HCT116 (cell line): Measurements from ENCODE around the gene TTC33. TPM values are rescaled to one million over a fixed set of nuclear protein-coding genes. Genes with fewer than 3 reads are reported as not detected.

Experiments
- ATAC-seq: fragments of 200-7000 bp; cut with Tn5 transposase; 2 replicates; pipeline ENCODE4 v1.9.1; 2020; ENCODE audit warnings: mild to moderate bottlenecking, moderate library complexity
- BruUV-seq: library from RNA; stranded (reverse); fragments of 400-500 nt; replicated peaks from 2 replicates; lab custom pipeline; 2021; lab: Mats Ljungman, UMichigan
- CTCF ChIA-PET: fragments of 300-600 bp; sonication (Branson Sonifier 250); formaldehyde crosslinking; loops from one replicate; lab custom pipeline; 2021; ENCODE audit warnings: antibody characterized with exemption; lab: Charles Lee
- POLR2A ChIA-PET: fragments of 300-600, 350-600 bp; sonication (Branson Sonifier 250); formaldehyde crosslinking; loops from one replicate; lab custom pipeline; 2021; ENCODE audit warnings: antibody characterized with exemption; lab: Charles Lee
- RAD21 ChIA-PET, 2 experiments: fragments of 300-600 bp; sonication (Branson Sonifier 250); formaldehyde crosslinking; loops; one replicate each; lab custom pipeline; 2023; ENCODE audit warnings: low total read pairs in 2 of 2; ENCODE audit not compliant: uncharacterized antibody in 2 of 2, unreplicated experiment in 2 of 2, low non-redundant PET in 1 of 2; lab: Charles Lee
- DNase-seq: peaks from one replicate; pipeline ENCODE4 v3.0.0-alpha.2; 2010; ENCODE audit warnings: low read depth, low spot score
- H2AFZ ChIP-seq: fragments of 200-600 bp; shearing (Covaris generic), sonication (generic); 2 replicates; pipeline ENCODE4 v1.6.1; 2017; ENCODE audit warnings: low read depth, mixed run types, mixed read lengths, antibody characterized with exemption, low read length; ENCODE audit not compliant: poor library complexity, severe bottlenecking
- H3K27ac ChIP-seq: 2 replicates; pipeline ENCODE4 v1.5.1; 2012; ENCODE audit warnings: low read depth, low read length
- H3K27me3 ChIP-seq: fragments of 200-600 bp; sonication (generic); 2 replicates; pipeline ENCODE4 v1.6.1; 2016; ENCODE audit warnings: mixed run types, low read length, mixed read lengths; ENCODE audit not compliant: insufficient read depth
- H3K36me3 ChIP-seq, 2 experiments: fragments of 200-500 bp in 1 of 2; fragments of 200-600 bp in 1 of 2; sonication (Bioruptor generic) in 1 of 2; sonication (generic) in 1 of 2; 2 replicates each; pipeline versions ENCODE4 v1.5.1 to v1.6.1; 2014 to 2016; ENCODE audit warnings: low read length in 2 of 2, inconsistent platforms in 1 of 2, mixed read lengths in 1 of 2, mixed run types in 1 of 2; ENCODE audit not compliant: insufficient read depth in 2 of 2, control insufficient read depth in 1 of 2
- H3K4me1 ChIP-seq, 2 experiments: fragments of 200-600 bp in 1 of 2; sonication (generic) in 1 of 2; 2 replicates each; pipeline versions ENCODE4 v1.5.1 to v1.6.1; 2012 to 2017; ENCODE audit warnings: low read length in 2 of 2, inconsistent platforms in 1 of 2, mild to moderate bottlenecking in 1 of 2, mixed read lengths in 1 of 2, mixed run types in 1 of 2, moderate library complexity in 1 of 2; ENCODE audit not compliant: insufficient read depth in 2 of 2, control insufficient read depth in 1 of 2
- H3K4me2 ChIP-seq: fragments of 200-600 bp; sonication (generic); 2 replicates; pipeline ENCODE4 v1.6.1; 2017; ENCODE audit warnings: mixed run types, low read length, mixed read lengths
- H3K4me3 ChIP-seq, 2 experiments: fragments of 200-600 bp in 1 of 2; sonication (generic) in 1 of 2; replicated peaks in 1 of 2; 2 replicates each; pipeline ENCODE4 v1.5.1; 2011 to 2016; ENCODE audit warnings: low read length in 2 of 2, control low read depth in 1 of 2, low read depth in 1 of 2, mild to moderate bottlenecking in 1 of 2, mixed read lengths in 1 of 2, mixed run types in 1 of 2
- H3K79me2 ChIP-seq: fragments of 200-600 bp; sonication (generic); 2 replicates; pipeline ENCODE4 v1.6.1; 2017; ENCODE audit warnings: mild to moderate bottlenecking, mixed run types, low read length, moderate library complexity, mixed read lengths; ENCODE audit not compliant: insufficient read depth
- H3K9ac ChIP-seq: fragments of 200-600 bp; sonication (generic); 2 replicates; pipeline ENCODE4 v1.6.1; 2016; ENCODE audit warnings: low read length, mixed read lengths
- H3K9me2 ChIP-seq: fragments of 200-600 bp; sonication (generic), shearing (Covaris generic); 2 replicates; pipeline ENCODE4 v1.6.1; 2017; ENCODE audit warnings: mixed run types, mild to moderate bottlenecking, moderate library complexity; ENCODE audit not compliant: insufficient read depth
- H3K9me3 ChIP-seq, 2 experiments: fragments of 200-500 bp in 1 of 2; fragments of 200-600 bp in 1 of 2; sonication (Bioruptor generic) in 1 of 2; sonication (generic) in 1 of 2; 2 replicates each; pipeline ENCODE4 v1.6.1; 2014 to 2017; ENCODE audit warnings: low read length in 2 of 2, mixed read lengths in 2 of 2, inconsistent platforms in 1 of 2, low read depth in 1 of 2, mild to moderate bottlenecking in 1 of 2, mixed run types in 1 of 2, moderate library complexity in 1 of 2; ENCODE audit not compliant: control insufficient read depth in 1 of 2, insufficient read depth in 1 of 2
- H4K20me1 ChIP-seq: fragments of 200-600 bp; sonication (generic), shearing (Covaris generic); 2 replicates; pipeline ENCODE4 v1.6.1; 2017; ENCODE audit warnings: mixed run types, mild to moderate bottlenecking, moderate library complexity; ENCODE audit not compliant: insufficient read depth
- CBX3 ChIP-seq: IDR thresholded peaks from 2 replicates; pipeline ENCODE4 v1.6.1; 2012; ENCODE audit warnings: low read depth
- CEBPB ChIP-seq: IDR thresholded peaks from 2 replicates; pipeline ENCODE4 v1.6.1; 2012; ENCODE audit warnings: low read depth
- CTCF ChIP-seq, 3 experiments: fragments of 200-600 bp in 1 of 3; sonication (generic) in 1 of 3; IDR thresholded peaks in 2 of 3; conservative IDR thresholded peaks in 1 of 3; 2 replicates each; pipeline ENCODE4 v1.5.1; 2012 to 2017; ENCODE audit warnings: low read depth in 2 of 3, low read length in 2 of 3, antibody characterized with exemption in 1 of 3, borderline replicate concordance in 1 of 3, control low read depth in 1 of 3, mild to moderate bottlenecking in 1 of 3, mixed read lengths in 1 of 3, mixed run types in 1 of 3, moderate library complexity in 1 of 3; ENCODE audit not compliant: insufficient read depth in 1 of 3
- EZH2phosphoT487 ChIP-seq: fragments of 200-600 bp; IDR thresholded peaks from 2 replicates; pipeline ENCODE4 v1.6.1; 2018; ENCODE audit warnings: antibody characterized with exemption, borderline replicate concordance
- JUND ChIP-seq: IDR thresholded peaks from 2 replicates; pipeline ENCODE4 v1.6.1; 2012
- POLR2AphosphoS5 ChIP-seq: IDR thresholded peaks from 2 replicates; pipeline ENCODE4 v1.6.1; 2011; ENCODE audit warnings: mild to moderate bottlenecking, low read depth, low read length, moderate library complexity
- RAD21 ChIP-seq: IDR thresholded peaks from 2 replicates; pipeline ENCODE4 v1.6.1; 2012; ENCODE audit warnings: low read depth, mild to moderate bottlenecking
- SRF ChIP-seq: IDR thresholded peaks from 2 replicates; pipeline ENCODE4 v1.6.1; 2012; ENCODE audit warnings: low read depth
- TCF7L2 ChIP-seq: IDR thresholded peaks from 2 replicates; pipeline ENCODE4 v1.7.0; 2011; ENCODE audit warnings: borderline replicate concordance, inconsistent platforms; ENCODE audit not compliant: insufficient read depth, insufficient read length; ENCODE audit errors: extremely low read depth
- YY1 ChIP-seq: IDR thresholded peaks from 2 replicates; pipeline ENCODE4 v1.6.1; 2011; ENCODE audit warnings: low read length, low read depth, moderate library complexity, mild to moderate bottlenecking; ENCODE audit not compliant: insufficient replicate concordance; ENCODE audit errors: extremely low read depth
- intact Hi-C: fragments of 100-400 bp; cut with micrococcal nuclease; formaldehyde crosslinking; loops from 2 replicates; pipeline ENCODE4 v1.10.0; 2022
- total RNA-seq: library from RNA; stranded (reverse); gene quantifications from one replicate; pipeline ENCODE4 v1.2.1, GENCODE V29; 2021; ENCODE audit not compliant: unreplicated experiment
- TF ChIP-seq, protein P1 (sequence below): IDR thresholded peaks from 2 replicates; pipeline ENCODE4 v1.6.1; 2011; ENCODE audit warnings: mild to moderate bottlenecking, low read length, moderate library complexity; ENCODE audit not compliant: insufficient replicate concordance; ENCODE audit errors: extremely low read depth
- TF ChIP-seq, protein P2 (sequence below): IDR thresholded peaks from 2 replicates; pipeline ENCODE4 v1.6.1; 2012
- TF ChIP-seq, protein P3 (sequence below): IDR thresholded peaks from 2 replicates; pipeline ENCODE4 v1.6.1; 2012

Gene TTC33
- total RNA-seq, 1 experiment from 2014 or later: 14.5 TPM

- no peak overlapping the region for H3K4me2 ChIP-seq
- H3K4me1 ChIP-seq: peaks cover 3 to 12% of the 10 kb centered on the region in 2 experiments; a peak in 2 of 4 replicates
- no TSS peak for BruUV-seq
- H3K9ac ChIP-seq: no peak overlapping the region
- no peaks in the 10 kb centered on the region for H3K36me3 ChIP-seq
- H3K27me3 ChIP-seq: no peaks in the 10 kb centered on the region
- TF ChIP-seq, protein P1, sequence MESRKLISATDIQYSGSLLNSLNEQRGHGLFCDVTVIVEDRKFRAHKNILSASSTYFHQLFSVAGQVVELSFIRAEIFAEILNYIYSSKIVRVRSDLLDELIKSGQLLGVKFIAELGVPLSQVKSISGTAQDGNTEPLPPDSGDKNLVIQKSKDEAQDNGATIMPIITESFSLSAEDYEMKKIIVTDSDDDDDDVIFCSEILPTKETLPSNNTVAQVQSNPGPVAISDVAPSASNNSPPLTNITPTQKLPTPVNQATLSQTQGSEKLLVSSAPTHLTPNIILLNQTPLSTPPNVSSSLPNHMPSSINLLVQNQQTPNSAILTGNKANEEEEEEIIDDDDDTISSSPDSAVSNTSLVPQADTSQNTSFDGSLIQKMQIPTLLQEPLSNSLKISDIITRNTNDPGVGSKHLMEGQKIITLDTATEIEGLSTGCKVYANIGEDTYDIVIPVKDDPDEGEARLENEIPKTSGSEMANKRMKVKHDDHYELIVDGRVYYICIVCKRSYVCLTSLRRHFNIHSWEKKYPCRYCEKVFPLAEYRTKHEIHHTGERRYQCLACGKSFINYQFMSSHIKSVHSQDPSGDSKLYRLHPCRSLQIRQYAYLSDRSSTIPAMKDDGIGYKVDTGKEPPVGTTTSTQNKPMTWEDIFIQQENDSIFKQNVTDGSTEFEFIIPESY: no peak
- no peak for TF ChIP-seq JUND
- no peak for TF ChIP-seq POLR2AphosphoS5
- TF ChIP-seq RAD21: no peak
- TF ChIP-seq EZH2phosphoT487: no peak
- TF ChIP-seq CTCF (IDR thresholded peaks at IDR 0.05 in 2 of 3, conservative IDR thresholded peaks at IDR 0.05 in 1 of 3; ENCODE audit: borderline replicate concordance in 1 of 3, insufficient read depth in 1 of 3, low read depth in 2 of 3, low read length in 2 of 3): no peak
- no peak for TF ChIP-seq CBX3
- TF ChIP-seq, protein P2, sequence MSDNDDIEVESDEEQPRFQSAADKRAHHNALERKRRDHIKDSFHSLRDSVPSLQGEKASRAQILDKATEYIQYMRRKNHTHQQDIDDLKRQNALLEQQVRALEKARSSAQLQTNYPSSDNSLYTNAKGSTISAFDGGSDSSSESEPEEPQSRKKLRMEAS: no peak
- TF ChIP-seq TCF7L2: no peak
- TF ChIP-seq SRF: no peak
- no peak for TF ChIP-seq YY1
- TF ChIP-seq CEBPB: no peak
- TF ChIP-seq, protein P3, sequence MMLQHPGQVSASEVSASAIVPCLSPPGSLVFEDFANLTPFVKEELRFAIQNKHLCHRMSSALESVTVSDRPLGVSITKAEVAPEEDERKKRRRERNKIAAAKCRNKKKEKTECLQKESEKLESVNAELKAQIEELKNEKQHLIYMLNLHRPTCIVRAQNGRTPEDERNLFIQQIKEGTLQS: no peak
- ATAC-seq (no peak), DNase-seq (no peak)
- H3K79me2 ChIP-seq: no peaks in the 10 kb centered on the region
- H3K27ac ChIP-seq: no peak overlapping the region
- no peaks in the 10 kb centered on the region for H4K20me1 ChIP-seq
- no peak overlapping the region for H2AFZ ChIP-seq
- ChIA-PET CTCF (no interaction called here), RAD21 (no interaction called here), POLR2A (no interaction called here)
- H3K9me3 ChIP-seq: no peaks in the 10 kb centered on the region
- intact Hi-C loops: no loop called here
- H3K9me2 ChIP-seq: no peaks in the 10 kb centered on the region
- no peak overlapping the region for H3K4me3 ChIP-seq
These were observed 233.8 kb downstream of the TTC33 start for GRCh38 chr5:40521925-40522324.
